CD4-positive, alpha-beta T cell treated with Interleukin-17A for 1 hour (primary cell): Measurements from ENCODE around the gene CCDC158.
"Not testable (repeated sequence)": the region's sequence is repeated elsewhere in the genome, so short reads cannot be mapped to it uniquely, and the experiment has no call there.

Experiments
- DNase-seq: peaks from one replicate; pipeline ENCODE4 v3.0.0-alpha.2; 2020

Gene CCDC158

DNA sequence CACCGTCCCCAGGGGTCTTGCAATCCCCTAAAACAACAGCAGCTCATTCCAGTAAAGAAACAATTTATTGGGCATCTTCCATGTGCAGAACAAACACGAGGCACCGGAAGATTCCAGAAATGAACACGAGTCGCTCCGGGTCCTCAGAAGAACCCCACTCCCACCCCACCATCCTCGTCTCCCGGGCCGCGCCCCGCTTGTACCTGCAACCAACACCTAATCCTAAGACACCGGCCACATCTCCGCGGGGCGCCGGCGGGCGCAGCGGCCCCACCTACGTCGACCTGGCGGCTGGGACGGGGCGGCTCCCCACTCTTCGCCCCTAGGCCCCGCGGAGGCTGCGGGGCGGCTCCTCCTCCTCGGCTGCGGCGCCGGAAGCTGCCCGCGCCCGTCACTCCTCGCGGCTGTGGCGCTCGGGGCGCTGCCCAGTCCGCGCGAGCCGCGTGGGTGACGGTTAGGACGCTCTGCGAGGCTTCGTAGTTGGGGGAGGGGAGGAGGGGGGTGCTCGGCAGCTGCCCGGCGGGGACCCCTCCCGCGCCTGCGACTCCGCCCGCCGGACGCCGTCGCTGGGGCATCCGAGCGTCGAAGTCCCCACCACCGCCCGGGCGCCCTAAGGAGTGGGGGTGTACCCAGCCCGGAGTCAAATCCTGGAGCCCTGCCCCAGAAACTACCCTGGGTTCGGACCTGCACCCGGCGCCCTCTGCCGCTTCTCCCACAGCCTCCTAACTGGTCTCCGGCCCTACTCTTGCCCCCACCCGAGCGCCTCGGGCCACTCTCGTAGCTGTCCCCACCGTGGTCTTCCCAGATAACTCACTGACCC lies at the start of gene CCDC158:
TSS of gene CCDC158 (minus strand) at position 380 of the 820 bp plus-strand sequence. CDS start 17,934 bp downstream, outside the sequence.
- no peak for DNase-seq

DNA sequence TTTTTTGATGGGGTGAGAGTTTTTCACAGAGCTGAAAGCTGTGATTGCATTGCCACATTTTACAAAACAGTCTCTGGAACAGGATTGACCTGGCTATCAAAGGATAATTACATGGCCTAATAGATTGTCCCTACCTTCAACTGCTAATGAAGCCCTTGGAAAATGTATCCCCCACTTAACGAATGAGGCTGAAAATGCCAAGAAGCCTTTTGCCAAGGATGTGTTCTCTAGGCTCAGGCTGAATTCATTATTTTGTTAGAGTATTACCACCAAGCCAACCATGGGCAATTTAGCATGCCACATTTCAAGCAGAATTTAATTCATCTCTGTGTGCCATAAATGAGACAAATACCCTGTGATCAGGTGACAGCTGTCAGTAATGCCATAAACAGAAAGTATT lies 49.6 kb upstream of the CCDC158 start:
- DNase-seq, result no peak

DNA sequence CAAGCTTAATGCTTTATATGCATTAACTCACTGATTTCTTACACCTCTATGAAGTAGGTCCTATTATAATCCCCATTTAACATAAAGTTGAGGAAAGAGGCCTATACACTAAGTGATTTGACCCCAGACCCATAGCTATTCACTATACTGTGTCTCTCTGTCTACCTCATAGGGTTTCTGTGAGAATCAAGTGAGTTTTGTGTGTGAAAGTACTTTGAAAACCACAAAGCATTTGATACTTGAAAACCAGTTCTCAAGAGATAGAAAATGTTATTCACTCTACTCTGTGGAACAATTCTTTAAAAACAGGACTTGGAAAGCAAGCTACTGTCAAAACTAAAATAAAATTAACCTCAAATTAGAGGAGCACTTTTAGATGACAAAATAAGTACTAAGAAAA lies 49.1 kb upstream of the CCDC158 start:
- no peak for DNase-seq

DNA sequence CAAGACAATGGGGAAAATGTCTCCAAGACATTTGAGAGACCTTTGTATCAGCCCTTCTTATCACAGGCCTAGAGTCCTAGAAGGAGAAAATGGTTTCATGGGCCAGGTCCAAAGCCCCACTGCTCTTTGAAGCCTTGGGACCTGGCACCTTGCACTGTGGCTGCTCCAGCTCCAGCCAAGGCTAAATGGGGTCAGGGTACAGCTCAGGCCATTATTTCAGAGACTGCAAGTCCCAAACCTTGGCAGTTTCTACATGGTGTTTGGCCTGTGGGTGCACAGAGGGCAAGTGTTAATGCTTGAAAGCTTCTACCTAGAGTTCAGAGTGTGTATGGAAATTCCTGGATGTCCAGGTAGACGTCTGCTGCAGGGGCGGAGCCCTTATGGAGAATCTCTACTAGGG lies 42.6 kb upstream of the CCDC158 start:
- DNase-seq, result no peak

DNA sequence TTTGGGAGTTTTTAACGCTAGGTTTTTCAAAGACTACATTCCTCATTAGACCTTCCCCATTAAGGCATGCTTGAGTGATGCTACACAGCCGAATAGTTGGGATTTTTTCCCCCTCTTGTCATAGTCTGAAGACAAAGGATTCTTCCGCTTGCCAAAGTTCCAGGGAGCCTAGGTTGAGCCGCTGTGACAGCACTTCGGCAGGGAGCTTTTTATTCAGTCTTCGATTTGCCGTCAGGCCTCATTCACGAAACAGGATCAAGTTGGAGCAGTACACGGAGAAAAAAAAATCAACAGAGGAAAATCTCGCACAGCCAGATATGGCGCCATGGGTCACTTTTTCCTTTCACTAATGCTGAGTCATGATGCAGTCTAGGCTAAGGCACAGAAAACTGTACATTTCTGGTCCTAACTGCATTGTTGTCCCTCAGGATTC lies 38.4 kb upstream of the CCDC158 start:
- no peak for DNase-seq

DNA sequence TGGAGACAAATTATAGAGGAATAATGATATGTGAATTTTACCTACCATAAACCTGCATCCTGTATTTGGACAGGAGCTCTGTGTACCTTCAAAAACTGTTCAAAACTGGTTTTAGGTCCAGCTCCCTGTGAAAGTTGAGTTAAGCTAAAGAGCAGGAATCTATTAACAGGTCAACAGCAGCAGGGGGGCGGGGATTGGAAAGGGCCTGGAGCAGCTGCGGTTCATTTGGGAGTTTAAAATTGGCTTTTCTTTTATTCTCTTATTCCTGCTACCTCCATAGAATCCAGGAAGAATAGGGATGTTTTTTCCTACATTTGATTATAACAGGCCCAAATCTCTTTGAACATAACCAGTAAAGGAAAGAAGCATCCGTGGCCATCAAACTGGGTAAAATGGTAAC lies 37.9 kb upstream of the CCDC158 start:
- no peak for DNase-seq

DNA sequence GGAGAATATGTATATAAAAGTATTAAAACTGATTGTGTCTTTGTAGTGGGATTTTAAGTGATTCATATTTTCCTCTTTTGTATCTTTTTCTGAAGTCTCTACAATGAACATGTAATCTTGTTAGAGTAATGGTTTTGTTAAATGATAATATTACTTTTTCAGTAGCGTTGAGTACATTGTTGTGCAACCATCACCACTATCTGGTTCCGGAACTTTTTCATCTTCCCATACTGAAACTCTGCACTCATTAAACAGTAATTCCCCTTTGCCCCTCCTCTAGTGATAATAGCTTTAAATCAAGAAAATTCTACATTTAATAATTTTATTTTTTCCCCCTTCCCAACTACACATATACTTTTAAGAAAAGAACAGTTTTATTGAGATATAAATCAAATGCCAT lies 37.4 kb upstream of the CCDC158 start:
- no peak for DNase-seq

DNA sequence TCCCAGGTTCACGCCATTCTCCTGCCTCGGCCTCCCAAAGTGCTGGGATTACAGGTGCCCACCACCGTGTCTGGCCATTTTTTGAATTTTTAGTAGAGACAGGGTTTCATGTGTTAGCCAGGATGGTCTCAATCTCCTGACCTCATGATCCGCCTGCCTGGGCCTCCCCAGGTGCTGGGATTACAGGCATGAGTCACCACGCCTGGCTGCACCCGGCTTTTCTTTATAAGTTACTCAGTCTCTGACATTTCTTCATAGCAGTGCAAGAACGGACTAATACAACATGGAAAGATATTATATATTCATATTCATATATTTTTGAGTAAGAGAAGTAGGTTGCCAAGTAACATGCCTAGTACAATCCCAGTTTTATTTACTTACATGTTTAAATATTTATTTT lies 36.9 kb upstream of the CCDC158 start:
- no peak for DNase-seq

DNA sequence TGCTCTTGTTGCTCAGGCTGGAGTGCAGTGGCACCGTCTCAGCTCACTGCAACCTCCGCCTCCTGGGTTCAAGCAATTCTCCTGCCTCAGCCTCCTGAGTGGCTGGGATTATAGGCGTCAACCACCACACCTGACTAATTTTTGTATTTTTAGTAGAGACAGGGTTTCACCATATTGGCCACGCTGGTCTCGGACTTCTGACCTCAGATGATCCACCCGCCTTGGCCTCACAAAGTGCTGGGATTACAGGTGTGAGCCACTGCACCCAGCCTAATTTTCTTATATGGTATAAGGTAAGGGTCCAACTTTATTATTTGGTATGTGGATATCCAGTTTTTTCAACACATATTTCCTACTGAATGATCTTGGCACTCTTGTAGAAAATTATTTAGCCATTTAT lies 33.1 kb upstream of the CCDC158 start:
- DNase-seq, result not testable (repeated sequence)

DNA sequence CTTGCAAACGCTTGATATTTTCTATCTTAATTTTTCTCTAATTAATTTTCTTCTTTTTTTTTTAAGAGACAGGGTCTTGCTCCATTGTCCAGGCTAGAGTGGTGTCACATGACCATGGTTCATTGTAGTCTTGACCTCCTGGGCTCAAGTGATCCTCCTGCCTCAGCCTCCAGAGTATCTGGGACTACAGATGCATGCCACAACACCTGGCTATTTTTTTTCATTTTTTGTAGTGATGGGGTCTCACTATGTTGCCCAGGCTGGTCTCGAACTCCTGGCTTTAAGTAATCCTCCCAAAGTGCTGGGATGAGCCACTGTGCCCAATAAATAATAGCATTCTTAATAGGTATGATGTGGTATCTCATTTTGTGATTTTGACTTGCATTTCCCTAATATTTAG lies 32.3 kb upstream of the CCDC158 start:
- no peak for DNase-seq

DNA sequence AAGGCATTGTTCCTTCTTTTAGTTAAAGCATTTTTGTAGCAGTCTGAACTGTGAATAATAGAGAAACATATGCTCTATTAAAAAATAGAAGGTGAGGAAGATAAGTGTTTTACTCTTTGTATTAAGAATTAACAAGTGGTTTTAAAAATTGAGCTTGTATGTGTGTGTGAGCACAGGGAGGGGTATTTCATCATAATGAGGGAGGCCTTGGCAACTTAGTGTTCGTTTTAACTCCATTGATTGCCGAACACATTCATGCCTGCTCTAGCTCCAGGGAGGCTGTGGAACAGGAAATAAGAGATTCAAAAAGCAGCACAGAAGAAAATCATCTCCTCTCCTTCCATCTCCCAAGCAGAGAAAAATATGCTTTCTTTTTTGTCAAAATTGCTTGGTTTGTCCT lies 28.9 kb upstream of the CCDC158 start:
- no peak for DNase-seq

DNA sequence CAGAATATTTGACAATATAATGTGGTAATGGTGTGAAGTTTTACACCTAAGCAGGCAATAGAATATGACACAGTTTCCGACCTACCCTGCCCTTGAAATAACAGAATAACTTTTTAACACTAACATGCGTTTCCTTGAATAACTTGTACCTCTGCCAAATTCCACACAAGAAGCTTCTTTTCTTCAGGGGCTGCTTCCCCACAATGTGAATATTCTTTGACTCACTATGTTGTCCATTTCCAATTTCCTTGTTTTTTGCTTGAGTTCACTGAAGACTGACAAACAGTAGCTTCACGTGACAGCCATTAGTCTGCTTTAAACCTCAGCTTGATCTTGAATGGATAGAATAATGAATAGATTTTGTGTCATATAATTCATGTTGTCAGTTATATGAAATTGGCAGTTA lies 28.4 kb upstream of the CCDC158 start:
- no peak for DNase-seq

DNA sequence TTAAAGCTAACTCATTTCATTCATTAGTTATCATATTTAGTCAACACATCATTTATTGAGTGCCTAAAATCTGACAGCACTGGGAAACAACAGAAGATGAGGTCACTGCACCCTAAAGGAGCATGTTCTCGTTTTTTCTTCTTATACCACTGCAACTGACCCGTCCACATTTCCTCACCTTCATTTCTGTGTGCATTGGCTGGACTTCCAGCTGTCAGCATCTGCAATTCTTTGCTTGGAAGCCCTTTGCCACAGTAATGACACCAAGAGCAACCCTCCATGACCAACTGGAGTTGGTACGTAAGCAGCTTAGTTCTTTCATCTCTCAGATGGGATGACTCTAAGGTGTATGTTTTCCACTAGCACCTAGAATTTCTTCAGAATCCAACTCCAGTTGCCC lies 27.3 kb upstream of the CCDC158 start:
- DNase-seq, result no peak

DNA sequence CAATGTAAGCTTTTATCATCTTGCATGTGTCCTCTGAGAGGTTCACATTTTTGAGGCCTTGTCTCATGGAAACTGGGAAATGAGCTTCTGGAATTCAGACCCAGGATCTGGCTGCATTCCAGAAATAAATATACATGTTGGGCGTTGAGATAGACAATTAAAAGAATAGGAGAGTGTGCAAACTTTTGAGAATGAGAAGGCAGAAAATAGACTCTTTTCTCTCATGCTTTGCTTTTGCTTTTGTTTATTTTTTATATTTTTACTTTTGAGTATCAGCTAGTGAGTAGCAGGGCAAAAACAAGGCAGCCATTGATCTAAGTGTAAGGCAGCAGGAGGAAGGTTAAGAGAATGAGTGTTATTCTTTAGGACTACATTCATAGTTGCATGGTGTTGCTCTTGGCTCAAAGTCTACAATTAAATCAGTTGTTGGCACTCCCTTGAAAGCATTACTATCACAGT lies 26.5 kb upstream of the CCDC158 start:
- no peak for DNase-seq

DNA sequence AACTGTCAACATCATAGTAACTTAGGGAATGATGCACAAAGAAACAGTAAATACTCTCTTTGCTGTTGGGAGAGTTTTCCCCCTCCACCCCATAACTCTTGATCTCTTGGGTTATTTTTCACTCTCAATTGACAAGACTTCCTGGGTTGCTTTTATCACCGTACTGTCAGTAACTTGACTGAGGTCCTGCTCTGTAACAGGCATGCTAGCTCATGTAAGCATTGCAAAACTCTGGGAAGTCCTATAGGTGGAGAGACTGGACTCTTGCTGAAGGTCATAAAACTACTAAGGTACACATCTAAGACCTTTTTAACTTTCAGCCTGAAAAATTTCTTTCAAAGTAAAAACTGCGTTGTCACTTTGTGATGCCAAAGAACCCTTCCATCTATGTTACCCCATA lies 25.0 kb upstream of the CCDC158 start:
- DNase-seq, result no peak

DNA sequence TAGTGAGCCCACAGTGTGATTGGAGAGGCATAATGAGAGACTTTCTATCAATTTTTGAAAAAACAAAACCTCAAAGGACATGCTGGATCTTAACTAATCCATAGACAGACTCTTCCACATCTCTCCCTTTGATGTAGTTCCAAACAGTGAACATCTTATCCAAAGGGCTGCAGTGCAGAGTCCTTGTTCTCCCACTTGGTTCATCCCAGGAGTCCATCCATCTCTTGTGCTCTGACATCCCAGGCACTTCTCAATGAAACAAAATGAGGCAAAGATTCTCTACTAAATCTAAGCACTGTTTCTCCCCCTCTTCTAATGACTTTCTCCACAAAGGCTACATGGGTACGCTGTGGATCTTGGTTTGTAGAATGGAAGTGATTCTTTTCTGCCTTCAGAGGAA lies 22.4 kb upstream of the CCDC158 start:
- no peak for DNase-seq

DNA sequence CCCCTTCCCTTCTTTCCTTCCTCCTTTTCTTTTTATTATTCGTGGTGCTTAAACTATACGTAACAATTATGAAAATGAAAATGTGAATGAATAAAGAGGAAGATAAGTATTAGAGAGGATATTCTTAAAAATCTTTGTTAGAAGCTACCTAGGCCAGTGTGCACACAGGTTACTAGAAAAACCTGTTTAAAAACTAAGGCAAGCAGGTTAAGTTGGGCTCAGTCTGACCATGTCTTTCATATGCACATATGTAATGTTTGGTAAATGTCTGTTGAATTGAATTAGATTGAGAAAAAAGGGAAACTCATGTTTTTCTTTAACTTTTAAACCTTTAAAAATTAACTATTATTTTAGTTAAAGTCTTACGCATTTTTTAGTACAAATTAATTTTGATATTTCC lies 21.9 kb upstream of the CCDC158 start:
- DNase-seq, result no peak

DNA sequence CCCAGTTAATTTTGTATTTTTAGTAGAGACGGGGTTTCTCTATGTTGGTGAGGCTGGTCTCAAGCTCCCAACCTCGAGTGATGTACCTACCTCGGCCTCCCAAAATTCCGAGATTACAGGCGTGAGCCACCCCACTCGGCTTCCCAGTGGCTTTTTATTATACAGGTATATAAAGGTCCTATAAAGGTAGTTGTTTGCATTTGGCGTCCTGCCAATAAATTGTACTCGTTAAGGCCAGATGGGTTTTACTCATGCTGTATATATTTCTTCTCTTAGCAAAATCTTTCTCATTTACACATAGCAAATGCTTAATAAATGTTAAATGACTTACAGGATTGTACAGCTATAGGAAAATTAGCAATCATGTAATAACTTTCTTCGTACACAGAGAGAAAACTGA lies 20.9 kb upstream of the CCDC158 start:
- DNase-seq, result no peak

DNA sequence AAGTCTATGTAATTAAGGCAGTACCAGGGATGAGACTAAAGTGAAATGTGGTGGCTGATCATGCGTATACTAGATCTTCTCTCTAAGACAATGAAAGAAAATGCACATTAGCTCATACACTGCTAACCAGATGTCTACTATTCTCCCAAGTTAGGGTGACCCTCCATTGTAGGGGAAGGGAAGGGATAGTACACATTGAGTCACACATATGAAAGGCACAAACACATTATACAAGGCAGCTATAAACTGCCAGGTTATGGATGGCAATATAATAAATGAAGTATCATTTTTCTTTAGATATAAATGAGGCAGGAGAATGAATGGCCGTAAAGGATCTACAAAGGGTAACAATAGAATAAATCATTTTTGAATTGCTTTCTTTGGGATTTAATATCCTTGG lies 18.6 kb upstream of the CCDC158 start:
- no peak for DNase-seq

DNA sequence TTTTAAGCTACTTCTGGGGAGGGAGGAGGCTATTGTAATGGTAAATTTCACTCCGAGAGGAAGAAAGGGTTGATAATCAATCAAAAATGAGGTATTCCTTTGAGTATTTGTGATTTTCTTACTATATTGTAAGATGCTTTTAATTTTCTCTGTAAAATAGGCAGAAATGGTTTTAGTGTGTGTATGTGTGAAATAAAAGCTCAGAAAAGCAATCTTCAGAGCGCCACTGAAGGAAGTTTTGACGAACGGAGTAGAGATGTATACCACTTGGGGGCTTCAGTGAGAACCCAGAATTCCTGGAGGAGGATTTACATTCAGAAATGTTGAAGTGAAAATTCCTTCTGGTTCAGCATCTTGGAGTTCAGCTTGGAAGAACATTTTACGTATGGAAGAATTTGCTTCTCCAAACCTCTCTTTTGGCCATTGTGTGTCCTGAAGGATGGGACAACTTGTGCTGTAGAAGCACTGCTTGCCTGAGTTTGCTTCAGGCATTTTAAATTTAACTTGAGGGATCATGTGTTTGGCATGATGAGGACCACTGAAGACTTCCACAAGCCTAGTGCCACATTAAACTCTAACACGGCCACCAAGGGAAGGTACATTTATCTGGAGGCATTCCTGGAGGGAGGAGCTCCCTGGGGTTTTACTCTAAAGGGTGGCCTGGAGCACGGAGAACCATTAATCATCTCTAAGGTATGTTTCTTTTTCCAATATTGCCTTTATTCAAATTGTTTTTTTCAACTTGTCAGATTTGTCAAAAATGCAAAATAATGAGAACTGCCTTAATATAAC lies 14.8 kb upstream of the CCDC158 start:
- DNase-seq, result no peak

DNA sequence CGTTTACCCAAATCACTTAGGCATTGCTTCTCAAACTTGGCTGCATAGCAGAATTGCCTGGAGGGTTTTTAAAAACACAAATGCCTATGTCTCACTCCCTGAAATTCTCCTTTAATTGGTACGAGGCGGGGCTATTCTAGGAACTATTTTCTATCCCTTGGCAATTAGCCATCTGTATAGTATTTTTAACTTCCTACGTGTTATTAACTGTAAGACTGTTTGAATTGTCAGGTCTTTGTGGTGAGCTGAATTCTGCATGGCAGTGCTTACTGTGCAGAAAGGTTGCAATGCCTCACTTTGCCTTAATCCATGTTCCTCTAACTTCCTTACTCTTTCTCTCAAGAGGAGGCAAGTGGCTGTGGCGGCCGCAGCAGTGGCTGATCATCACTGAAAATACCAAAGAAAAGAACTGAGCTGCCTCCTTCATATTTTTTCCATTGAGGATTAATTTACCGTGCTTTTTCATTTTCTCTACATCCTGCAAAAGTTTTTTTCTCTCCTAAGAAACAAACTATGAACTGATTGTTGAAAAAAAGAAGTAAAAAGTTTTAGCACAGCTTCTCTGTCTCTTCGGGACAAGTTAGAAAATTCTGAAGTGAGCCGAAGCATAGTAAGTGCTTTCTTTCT lies 14.1 kb upstream of the CCDC158 start, which contains the start of gene SHROOM3:
TSS of gene SHROOM3 (plus strand) at position 329 of the 627 bp plus-strand sequence. CDS start 824 bp downstream, outside the sequence.
- DNase-seq, result no peak

DNA sequence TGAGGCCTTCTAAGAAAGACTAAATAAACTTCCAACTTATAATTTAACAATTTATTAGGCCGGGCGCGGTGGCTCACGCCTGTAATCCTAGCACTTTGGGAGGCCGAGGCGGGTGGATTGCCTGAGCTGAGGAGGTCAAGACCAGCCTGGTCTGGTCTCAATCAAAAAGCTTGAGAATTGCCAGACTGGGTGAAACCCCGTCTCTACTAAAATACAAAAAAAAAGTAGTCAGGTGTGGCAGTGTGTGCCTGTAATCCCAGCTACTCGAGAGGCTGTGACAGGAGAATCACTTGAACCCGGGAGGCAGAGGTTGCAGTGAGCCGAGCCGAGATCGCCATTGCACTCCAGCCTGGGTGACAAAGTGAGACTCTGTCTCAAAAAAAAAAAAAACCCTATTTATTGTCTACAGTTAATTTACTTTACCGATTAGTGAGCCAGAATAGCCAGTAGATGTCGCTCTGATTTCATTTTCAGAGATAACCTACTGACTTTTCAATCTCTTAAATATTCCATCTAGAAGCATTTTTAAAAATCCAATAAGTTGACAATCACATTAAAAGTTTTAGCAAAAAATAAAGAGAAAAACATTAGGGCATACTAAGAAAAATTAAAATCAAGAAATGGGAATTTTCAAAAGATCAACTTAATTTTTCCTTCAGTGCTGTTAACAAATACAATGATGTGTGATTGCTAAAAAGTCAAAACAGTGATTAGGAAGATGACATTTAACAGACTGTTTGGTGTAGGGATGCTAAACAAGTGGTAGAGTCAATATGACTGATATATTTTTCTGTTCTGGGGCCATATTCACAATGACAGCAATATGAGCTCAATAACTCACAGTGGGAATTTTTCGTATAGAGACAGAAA lies 9.8 kb upstream of the CCDC158 start:
- peak; percentile 41 for DNase-seq

DNA sequence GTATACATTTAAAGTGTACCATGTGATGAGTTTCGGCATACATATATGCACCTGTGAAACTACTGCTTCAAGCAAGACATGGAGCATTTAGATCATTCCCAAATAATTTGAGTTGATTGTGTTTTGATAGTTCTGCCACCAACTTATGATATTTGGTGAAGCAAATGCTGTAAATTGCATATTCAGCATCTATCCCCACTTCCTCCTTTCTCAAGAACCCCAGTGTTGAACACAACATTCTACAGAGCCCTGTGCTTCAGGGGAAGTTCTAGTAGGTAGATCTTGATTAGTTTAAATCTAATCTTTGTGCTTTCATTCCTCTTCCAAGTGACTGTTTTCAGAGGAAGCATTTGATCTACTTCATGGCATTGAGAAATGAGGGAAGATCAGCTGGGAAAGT lies 8.7 kb upstream of the CCDC158 start:
- DNase-seq, result no peak
